Suppressor macrophage treated with lipopolysaccharide for 1 hour (primary cell): ENCODE measurements around the gene RNF141.

Experiments used
- DNase-seq, 3 donors: peaks; one replicate each; pipeline ENCODE4 v3.0.0-alpha.2; 2020 to 2022

The RNF141 gene

GRCh38 chr11:10480026-10480425 is 61.0 kb downstream of the RNF141 start:
- no peak for DNase-seq

- no peak for DNase-seq
These were observed 62.1 kb downstream of the RNF141 start for GRCh38 chr11:10478574-10479550.

- DNase-seq, result no peak
These were observed 62.9 kb downstream of the RNF141 start for GRCh38 chr11:10478066-10478465.

GRCh38 chr11:10477690-10478046 is 63.3 kb downstream of the RNF141 start:
- DNase-seq, result no peak

GRCh38 chr11:10476927-10477689 is 63.9 kb downstream of the RNF141 start:
- DNase-seq, result peak in 1 of 3 donors; percentile 45

GRCh38 chr11:10476342-10476741 is 64.6 kb downstream of the RNF141 start:
- no peak for DNase-seq

GRCh38 chr11:10474551-10474950 is 66.4 kb downstream of the RNF141 start:
- no peak for DNase-seq

GRCh38 chr11:10473371-10473770 is 67.6 kb downstream of the RNF141 start:
- no peak for DNase-seq

- DNase-seq, result no peak
These were observed 78.2 kb downstream of the RNF141 start for GRCh38 chr11:10462746-10463300.
